HTERT RPE-1 (cell line): ENCODE data around the gene PLEKHG4.

Experiments
- in situ Hi-C: fragments of 300-500 bp; cut with MboI; formaldehyde crosslinking; loops from 4 replicates; pipeline ENCODE4 v1.14.3; 2020; ENCODE audit warnings: low sequenced_read_pairs

The PLEKHG4 gene

DNA sequence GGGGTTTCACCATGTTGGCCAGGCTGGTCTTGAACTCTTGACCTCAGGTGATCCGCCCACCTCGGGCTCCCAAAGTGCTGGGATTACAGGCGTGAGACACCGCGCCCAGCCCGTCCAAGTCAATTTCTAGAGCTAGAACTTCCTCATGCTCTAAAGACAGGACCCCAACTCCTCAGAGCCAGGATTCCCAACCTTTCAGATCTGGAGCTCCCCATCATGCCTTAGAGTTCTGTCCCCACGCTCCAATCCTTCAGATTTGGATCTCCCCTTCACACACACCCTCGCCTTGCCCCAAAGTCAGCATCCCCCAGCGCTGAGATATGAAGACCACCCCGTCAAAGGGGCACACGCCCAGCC lies 46.8 kb downstream of the PLEKHG4 start:
- in situ Hi-C loops, result no loop called here

DNA sequence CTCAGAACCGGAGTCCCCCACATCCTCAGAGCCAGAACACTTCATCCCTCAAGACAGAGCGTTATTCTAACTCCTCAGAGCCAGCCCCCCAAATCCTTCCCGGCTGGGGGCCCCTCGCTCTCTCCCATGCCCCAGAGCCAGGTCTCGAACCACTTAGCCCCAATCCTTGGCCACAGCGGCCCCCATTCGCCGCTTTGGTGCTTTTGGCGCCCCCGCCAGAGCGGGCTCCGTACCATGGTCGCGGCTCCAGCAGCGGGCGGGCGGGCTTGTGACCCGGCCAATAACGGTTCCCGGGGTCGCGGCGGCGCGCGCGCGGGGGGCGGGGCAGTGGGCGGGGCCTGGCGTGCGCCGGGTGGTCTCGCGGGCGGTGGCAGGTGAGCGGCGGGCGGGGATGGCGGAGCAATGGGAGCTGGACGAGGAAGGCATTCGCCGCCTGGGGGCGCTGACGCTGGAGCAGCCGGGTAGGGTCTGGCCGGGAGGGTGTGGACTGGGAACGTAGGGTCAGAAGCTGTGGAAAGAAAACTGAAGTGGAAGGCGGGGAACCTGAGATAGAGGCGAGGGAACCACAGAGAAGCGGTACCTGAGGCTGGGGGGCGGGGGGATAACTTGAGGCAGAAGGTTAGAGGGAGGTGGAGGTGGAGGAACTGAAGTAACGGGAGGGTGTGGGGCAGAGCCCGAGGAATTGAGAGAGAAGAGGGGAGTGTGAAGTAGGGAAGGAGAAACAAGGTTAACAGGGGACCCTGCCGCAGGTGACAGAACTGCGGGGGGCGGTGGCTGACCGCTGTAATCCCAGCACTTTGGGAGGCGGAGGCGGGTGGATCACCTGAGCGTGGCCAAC lies 47.4 kb downstream of the PLEKHG4 start, which contains the start of the genes KCTD19 and LRRC36:
KCTD19 (minus strand) TSS at position 270 of the 838 bp plus-strand sequence; CDS start at position 236, 34 bp downstream.
LRRC36 (plus strand) TSS at position 344 of the 838 bp plus-strand sequence; CDS start at position 392, 48 bp downstream.
- in situ Hi-C loops, result no loop called here

DNA sequence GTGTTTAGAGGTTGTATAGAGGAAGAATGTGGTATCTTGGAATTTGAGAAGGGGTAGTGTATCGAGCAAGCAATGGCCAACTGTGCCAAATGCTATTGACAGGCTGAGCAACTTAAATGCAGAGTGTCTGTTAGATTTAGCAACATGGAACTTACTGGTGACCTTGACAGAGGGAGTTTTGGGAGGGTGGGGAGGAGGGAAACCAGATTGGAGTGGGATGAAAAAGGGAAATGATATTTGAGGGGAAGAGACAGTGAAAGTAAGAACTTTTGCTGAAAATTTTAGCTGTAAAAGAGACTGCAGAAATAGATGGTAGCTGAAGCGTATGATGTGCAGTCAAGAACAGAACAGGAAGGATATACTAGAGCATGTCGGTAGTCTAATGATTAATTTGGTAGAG lies 48.4 kb downstream of the PLEKHG4 start:
- in situ Hi-C loops, result no loop called here

DNA sequence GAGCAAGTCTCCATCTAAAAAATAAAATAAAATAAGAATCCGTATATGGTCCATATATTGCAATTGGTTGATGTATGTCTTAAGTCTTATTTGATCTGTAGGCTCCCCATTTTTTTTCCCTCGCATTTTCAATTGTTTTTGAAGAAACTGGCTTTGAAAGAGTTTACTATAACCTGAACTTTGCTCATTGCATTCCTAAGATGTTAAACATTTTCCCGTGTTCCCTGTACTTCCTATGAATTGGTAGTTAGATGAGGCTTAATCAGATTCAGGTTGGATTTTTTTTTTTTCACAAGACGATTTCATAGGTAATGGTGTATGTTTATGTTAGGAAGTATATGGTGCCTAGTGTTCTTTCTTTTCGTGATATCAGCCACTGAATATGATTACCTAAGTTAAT lies 50.6 kb downstream of the PLEKHG4 start:
- in situ Hi-C loops, result no loop called here

DNA sequence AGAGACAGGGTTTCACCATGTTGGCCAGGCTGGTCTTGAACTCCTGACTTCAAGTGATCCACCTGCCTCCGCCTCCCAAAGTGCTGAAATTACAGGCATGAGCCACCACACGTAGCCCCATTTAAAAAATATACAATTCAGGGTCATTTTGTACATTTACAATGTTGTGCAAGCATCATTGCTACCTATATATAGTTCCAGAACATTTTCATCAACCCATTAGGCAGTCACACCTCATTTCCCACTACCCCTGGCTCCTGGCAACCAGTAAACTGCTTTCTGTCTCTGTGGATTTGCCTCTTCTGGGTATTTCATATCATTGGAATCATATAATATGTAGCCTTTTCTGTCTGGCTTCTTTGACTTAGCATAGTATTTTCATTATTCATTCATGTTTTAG lies 54.0 kb downstream of the PLEKHG4 start:
- in situ Hi-C loops, result no loop called here

DNA sequence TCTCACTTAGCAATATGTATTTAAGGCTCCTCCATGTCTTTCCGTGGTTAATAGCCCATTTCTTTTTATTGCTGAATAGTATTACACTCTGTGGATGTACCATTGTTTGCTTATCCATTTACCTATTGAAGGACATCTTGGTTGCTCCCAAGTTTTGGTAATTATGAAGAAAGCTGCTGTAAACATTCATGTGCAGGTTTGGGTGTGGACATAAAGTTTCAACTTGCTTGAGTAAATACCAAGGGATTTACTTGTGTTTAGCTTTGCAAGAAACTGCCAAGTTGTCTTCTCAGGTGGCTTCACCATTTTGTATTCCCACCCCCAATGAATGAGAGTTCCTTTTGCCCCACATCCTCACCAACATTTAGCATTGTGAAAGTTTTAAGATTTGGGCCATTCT lies 56.8 kb downstream of the PLEKHG4 start:
- in situ Hi-C loops, result no loop called here

DNA sequence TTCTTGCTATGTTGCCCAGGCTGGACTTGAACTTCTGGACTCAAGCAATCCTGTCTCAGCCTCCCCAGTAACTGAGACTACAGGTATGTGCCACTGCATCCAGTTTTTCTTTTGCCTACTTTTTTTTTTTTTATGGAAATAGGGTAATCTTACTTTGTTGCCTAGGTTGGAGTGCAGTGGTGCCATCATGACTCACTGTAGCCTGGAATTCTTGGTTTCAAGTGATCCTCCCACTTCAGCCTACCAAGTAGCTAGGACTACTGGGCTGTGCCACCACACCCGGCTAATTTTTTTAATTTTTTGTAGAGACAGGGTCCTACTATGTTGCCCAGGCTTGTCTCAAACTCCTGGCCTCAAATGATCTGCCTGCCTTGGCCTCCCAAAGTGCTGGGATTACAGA lies 57.3 kb downstream of the PLEKHG4 start:
- in situ Hi-C loops, result no loop called here
